Measurements from ENCODE around the gene SFN.

- TF ChIP-seq CTCF (IDR thresholded peaks at IDR 0.05) (peak in 2 of 4 experiments; percentile 2 to 15), POLR2AphosphoS5 (IDR thresholded peaks at IDR 0.05) (peak; percentile 59), EP300 (IDR thresholded peaks at IDR 0.05) (no peak), POLR2A (IDR thresholded peaks at IDR 0.05) (peak; percentile 50 to 62)
Measured at GRCh38 chr1:26864610-26865480, 1.9 kb downstream of the SFN start.

All from gastroesophageal sphincter (tissue), 3 donors.